Caco-2 (cell line): ENCODE results near the gene ZFYVE19. TPM values are rescaled to one million over a fixed set of nuclear protein-coding genes. Genes with fewer than 3 reads are reported as not detected.
A peak's percentile ranks its signal among the peaks of the same experiment; 100 is the strongest.

Experiments used
- BruUV-seq: library from RNA; stranded (reverse); fragments of 400-500 nt; replicated peaks from 2 replicates; lab custom pipeline; 2021; lab: Mats Ljungman, UMichigan
- CTCF ChIA-PET: fragments of 300-600 bp; sonication (Branson Sonifier 250); formaldehyde crosslinking; loops from one replicate; lab custom pipeline; 2022; ENCODE audit warnings: antibody characterized with exemption; lab: Charles Lee
- POLR2A ChIA-PET: fragments of 300-600 bp; sonication (Branson Sonifier 250); formaldehyde crosslinking; loops from one replicate; lab custom pipeline; 2022; ENCODE audit warnings: antibody characterized with exemption; lab: Charles Lee
- DNase-seq, 2 experiments: peaks; one replicate each; pipeline versions ENCODE4 v3.0.0 to v3.0.0-alpha.2; 2020 to 2022
- H3K27me3 ChIP-seq: replicated peaks from 2 replicates; pipeline ENCODE4 v1.6.0; 2011; ENCODE audit warnings: low read length; ENCODE audit not compliant: control insufficient read depth, insufficient read depth
- H3K36me3 ChIP-seq: 2 replicates; pipeline ENCODE4 v1.5.1; 2011; ENCODE audit warnings: low read length; ENCODE audit not compliant: control insufficient read depth, insufficient read depth
- H3K4me1 ChIP-seq: fragments of 250-450 bp; sonication (Bioruptor Pico); 2 replicates; pipeline ENCODE4 v1.5.1; 2020; ENCODE audit warnings: mild to moderate bottlenecking
- H3K4me3 ChIP-seq: 2 replicates; pipeline ENCODE4 v1.5.1; 2011; ENCODE audit warnings: low read depth, mild to moderate bottlenecking, control low read depth, low read length
- H3K9me3 ChIP-seq: fragments of 250-450 bp; sonication (Bioruptor Pico); 2 replicates; pipeline ENCODE4 v1.5.1; 2020; ENCODE audit warnings: mild to moderate bottlenecking, moderate library complexity
- H3K27ac Mint-ChIP-seq: one replicate; pipeline ENCODE4 v1.8.0; 2022; ENCODE audit warnings: mixed read lengths; ENCODE audit not compliant: unreplicated experiment
- H3K27me3 Mint-ChIP-seq: one replicate; pipeline ENCODE4 v1.8.0; 2022; ENCODE audit warnings: mixed read lengths; ENCODE audit not compliant: insufficient read depth, unreplicated experiment
- H3K36me3 Mint-ChIP-seq: one replicate; pipeline ENCODE4 v1.8.0; 2022; ENCODE audit warnings: mild to moderate bottlenecking, mixed read lengths; ENCODE audit not compliant: insufficient read depth, unreplicated experiment
- H3K4me1 Mint-ChIP-seq: one replicate; pipeline ENCODE4 v1.8.0; 2022; ENCODE audit warnings: low read depth, mixed read lengths; ENCODE audit not compliant: unreplicated experiment
- H3K4me3 Mint-ChIP-seq: one replicate; pipeline ENCODE4 v1.8.0; 2022; ENCODE audit warnings: mild to moderate bottlenecking, moderate library complexity, mixed read lengths; ENCODE audit not compliant: unreplicated experiment
- H3K9me3 Mint-ChIP-seq: one replicate; pipeline ENCODE4 v1.8.0; 2022; ENCODE audit warnings: mixed read lengths; ENCODE audit not compliant: unreplicated experiment
- intact Hi-C: fragments of 100-400 bp; cut with micrococcal nuclease; formaldehyde crosslinking; loops from one replicate; pipeline ENCODE4 v1.10.0; 2022; ENCODE audit not compliant: unreplicated experiment
- total RNA-seq: library from RNA; stranded (reverse); gene quantifications from 2 replicates; pipeline ENCODE4 v1.2.3, GENCODE V29; 2022
- TF ChIP-seq, protein P1 (sequence below), 2 experiments: fragments of 200-600 bp in 1 of 2; IDR thresholded peaks; 1 replicate in 1 of 2; 2 replicates in 1 of 2; pipeline versions ENCODE4 v1.5.1 to v1.8.0; 2011 to 2022; ENCODE audit warnings: antibody characterized with exemption in 1 of 2, control low read depth in 1 of 2, inconsistent platforms in 1 of 2, low read depth in 1 of 2, low read length in 1 of 2, mild to moderate bottlenecking in 1 of 2, moderate library complexity in 1 of 2; ENCODE audit not compliant: insufficient read depth in 1 of 2, severe bottlenecking in 1 of 2, unreplicated experiment in 1 of 2

ZFYVE19 gene
- total RNA-seq, 1 experiment from 2014 or later, result 26.7 TPM

DNA sequence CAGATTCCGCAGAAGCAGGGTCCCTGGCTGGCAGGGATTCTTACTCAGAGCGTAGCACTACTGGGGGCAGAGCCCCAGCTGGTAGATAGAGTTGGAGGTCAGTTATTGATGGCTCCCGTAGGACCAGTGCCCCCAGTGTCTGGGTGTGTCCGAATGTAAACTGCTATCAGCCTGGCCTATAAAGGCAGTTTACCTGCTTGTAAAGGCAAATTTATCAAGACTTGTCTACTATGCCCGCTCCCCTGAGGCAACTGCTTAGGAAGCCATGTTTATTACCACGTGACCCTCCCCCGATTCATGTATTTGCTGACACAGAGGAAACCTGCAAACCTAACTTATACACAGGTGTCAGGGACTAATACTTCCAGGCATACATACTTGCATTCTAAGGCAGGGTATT is 22.2 kb downstream of the ZFYVE19 start:
- no TSS peak for BruUV-seq
- Histone ChIP-seq H3K4me3 (no peak overlapping the region), H3K36me3 (no peaks in the 10 kb centered on the region), H3K9me3 (no peaks in the 10 kb centered on the region), H3K27me3 (no peaks in the 10 kb centered on the region), H3K4me1 (peaks cover 52% of the 10 kb centered on the region)
- intact Hi-C loops, result no loop called here
- H3K36me3 Mint-ChIP-seq, result peaks cover 8% of the 10 kb centered on the region
- CTCF ChIA-PET, result no interaction called here
- no peak overlapping the region for H3K4me3 Mint-ChIP-seq
- POLR2A ChIA-PET, result no interaction called here
- no peaks in the 10 kb centered on the region for H3K9me3 Mint-ChIP-seq
- no peak for DNase-seq
- H3K27ac Mint-ChIP-seq, result no peak overlapping the region
- no peaks in the 10 kb centered on the region for H3K27me3 Mint-ChIP-seq
- TF ChIP-seq, protein P1, sequence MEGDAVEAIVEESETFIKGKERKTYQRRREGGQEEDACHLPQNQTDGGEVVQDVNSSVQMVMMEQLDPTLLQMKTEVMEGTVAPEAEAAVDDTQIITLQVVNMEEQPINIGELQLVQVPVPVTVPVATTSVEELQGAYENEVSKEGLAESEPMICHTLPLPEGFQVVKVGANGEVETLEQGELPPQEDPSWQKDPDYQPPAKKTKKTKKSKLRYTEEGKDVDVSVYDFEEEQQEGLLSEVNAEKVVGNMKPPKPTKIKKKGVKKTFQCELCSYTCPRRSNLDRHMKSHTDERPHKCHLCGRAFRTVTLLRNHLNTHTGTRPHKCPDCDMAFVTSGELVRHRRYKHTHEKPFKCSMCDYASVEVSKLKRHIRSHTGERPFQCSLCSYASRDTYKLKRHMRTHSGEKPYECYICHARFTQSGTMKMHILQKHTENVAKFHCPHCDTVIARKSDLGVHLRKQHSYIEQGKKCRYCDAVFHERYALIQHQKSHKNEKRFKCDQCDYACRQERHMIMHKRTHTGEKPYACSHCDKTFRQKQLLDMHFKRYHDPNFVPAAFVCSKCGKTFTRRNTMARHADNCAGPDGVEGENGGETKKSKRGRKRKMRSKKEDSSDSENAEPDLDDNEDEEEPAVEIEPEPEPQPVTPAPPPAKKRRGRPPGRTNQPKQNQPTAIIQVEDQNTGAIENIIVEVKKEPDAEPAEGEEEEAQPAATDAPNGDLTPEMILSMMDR (IDR thresholded peaks at IDR 0.05; ENCODE audit: insufficient read depth in 1 of 2, low read depth in 1 of 2, low read length in 1 of 2, severe bottlenecking in 1 of 2, unreplicated experiment in 1 of 2), result no peak
- H3K4me1 Mint-ChIP-seq, result peaks cover 27% of the 10 kb centered on the region

GRCh38 chr15:40830884-40831283 is 24.0 kb downstream of the ZFYVE19 start:
- no peak for DNase-seq
- Mint-ChIP-seq H3K27me3 (no peaks in the 10 kb centered on the region), H3K9me3 (no peaks in the 10 kb centered on the region), H3K36me3 (peaks cover 8% of the 10 kb centered on the region), H3K27ac (no peak overlapping the region), H3K4me3 (no peak overlapping the region), H3K4me1 (peaks cover 14% of the 10 kb centered on the region)
- intact Hi-C loops, result no loop called here
- H3K9me3 ChIP-seq, result no peaks in the 10 kb centered on the region
- ChIA-PET POLR2A (no interaction called here), CTCF (no interaction called here)
- peaks cover 34% of the 10 kb centered on the region for H3K4me1 ChIP-seq
- no peaks in the 10 kb centered on the region for H3K27me3 ChIP-seq
- H3K36me3 ChIP-seq, result no peaks in the 10 kb centered on the region
- TF ChIP-seq, protein P1 (IDR thresholded peaks at IDR 0.05; ENCODE audit: insufficient read depth in 1 of 2, low read depth in 1 of 2, low read length in 1 of 2, severe bottlenecking in 1 of 2, unreplicated experiment in 1 of 2), result no peak
- no TSS peak for BruUV-seq
- no peak overlapping the region for H3K4me3 ChIP-seq

- no peak for DNase-seq
- intact Hi-C loops, result no loop called here
- ChIA-PET CTCF (no interaction called here), POLR2A (no interaction called here)
- BruUV-seq, result no TSS peak
- H3K27me3 ChIP-seq, result no peaks in the 10 kb centered on the region
- peaks cover 7% of the 10 kb centered on the region for H3K4me1 Mint-ChIP-seq
- H3K9me3 ChIP-seq, result no peaks in the 10 kb centered on the region
- H3K36me3 ChIP-seq, result no peaks in the 10 kb centered on the region
- H3K4me3 Mint-ChIP-seq, result no peak overlapping the region
- H3K4me1 ChIP-seq, result peaks cover 24% of the 10 kb centered on the region
- no peaks in the 10 kb centered on the region for H3K27me3 Mint-ChIP-seq
- peak overlapping the region; percentile 3 for H3K27ac Mint-ChIP-seq
- TF ChIP-seq, protein P1 (IDR thresholded peaks at IDR 0.05; ENCODE audit: insufficient read depth in 1 of 2, low read depth in 1 of 2, low read length in 1 of 2, severe bottlenecking in 1 of 2, unreplicated experiment in 1 of 2), result no peak
- no peaks in the 10 kb centered on the region for H3K9me3 Mint-ChIP-seq
- H3K36me3 Mint-ChIP-seq, result peaks cover 8% of the 10 kb centered on the region
- no peak overlapping the region for H3K4me3 ChIP-seq
Measured at GRCh38 chr15:40831861-40832260, 25.0 kb downstream of the ZFYVE19 start.
